Smooth muscle cell of trachea (primary cell): ENCODE measurements around the gene P4HB. TPM values are rescaled to one million over a fixed set of nuclear protein-coding genes. Genes with fewer than 3 reads are reported as not detected.

ENCODE experiments used
- total RNA-seq: library from RNA; depleted of rRNA; stranded (reverse); fragments of >200 nt; gene quantifications from 2 replicates; pipeline ENCODE4 v1.2.1, GENCODE V29; 2014

P4HB gene
- 1,342 and 1,881 TPM in 2 replicates for total RNA-seq

DNA sequence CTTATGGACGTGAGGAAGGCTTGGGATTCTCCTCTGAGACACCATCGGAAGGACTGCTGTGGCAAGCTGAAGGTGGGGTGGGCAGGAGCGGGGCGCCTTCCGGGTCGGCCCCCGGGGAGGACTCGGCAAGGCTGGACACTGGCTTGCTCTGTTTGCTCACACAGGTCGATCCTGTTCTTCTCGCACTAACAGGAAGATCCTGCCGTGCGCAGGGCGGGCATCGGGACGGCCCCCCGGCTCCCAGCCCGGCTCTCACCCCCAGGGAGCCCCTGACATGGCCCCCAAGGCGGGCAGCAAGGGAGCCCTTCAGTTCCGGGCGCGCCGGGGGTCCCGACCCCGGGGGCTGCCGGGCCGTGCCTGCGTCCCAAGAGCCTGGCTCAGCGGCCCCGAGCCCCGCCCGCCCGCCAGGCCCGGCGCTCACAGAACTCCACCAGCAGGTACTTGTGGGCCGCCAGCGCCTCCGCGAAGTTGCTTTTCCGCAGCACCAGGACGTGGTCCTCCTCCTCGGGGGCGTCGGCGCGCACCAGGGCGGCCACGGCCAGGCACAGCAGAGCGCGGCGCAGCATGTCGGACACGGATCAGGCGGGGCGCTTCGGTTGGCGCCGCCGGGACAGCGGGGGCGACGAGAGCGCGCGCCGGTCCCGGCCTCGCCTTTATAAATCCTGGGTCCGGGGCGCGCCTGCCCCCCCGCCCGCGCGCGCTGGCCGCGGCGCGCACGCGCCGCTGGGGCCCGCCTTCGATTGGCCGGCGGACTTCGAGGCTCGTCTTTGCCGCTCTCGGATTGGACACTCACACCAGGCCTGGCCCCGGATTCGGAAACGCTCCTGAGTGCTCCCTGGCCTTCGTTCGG lies at the start of gene P4HB:
Gene P4HB (minus strand): TSS at position 630 of the 850 bp plus-strand sequence. CDS start 64 bp downstream, at position 566.

DNA sequence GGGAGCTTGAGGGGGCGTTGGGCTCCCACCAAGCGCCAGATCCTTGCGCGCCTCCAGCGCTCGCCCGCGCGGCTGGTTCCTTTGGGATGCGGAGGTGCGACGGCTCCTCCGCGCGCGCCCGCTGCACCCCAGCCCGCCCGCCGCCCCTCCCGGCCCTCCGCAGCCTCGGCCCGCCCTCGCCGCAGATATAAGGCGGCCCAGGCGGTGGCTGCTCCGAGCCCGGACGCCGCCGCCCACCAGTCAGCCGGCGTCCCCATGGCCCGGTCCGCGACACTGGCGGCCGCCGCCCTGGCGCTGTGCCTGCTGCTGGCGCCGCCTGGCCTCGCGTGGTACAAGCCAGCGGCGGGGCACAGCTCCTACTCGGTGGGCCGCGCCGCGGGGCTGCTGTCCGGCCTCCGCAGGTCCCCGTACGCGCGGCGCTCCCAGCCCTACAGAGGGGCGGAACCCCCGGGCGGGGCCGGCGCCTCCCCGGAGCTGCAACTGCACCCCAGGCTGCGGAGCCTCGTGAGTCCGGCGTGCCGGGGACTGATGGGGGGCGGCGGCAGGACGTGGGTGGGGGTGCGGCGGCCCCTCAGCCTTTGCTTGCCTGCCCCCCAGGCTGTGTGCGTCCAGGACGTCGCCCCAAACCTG lies 41.8 kb upstream of the P4HB start, which contains the start of gene NPB:
Gene NPB (plus strand): TSS at position 216 of the 630 bp plus-strand sequence. CDS start 40 bp downstream, at position 256.

DNA sequence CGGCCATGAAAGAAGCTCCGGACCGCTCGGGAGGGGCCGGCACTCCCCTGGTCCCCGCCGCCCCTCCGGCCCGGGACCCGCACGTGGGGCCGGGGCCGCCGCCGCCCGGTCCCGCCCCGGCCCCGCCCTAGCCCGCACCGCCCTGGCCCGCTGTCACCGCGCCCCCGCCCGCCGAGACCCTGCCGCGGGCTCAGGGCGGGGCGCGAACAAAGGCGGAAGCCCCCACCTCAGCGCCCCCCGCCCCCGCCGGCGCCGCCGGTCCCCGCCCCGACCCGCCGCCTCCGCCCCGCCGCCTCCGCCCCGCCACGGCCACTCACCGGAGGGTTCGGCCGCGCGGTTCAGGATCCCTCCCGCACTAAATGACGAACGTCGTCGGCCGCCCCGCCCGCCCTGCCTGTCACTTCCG lies 10.6 kb upstream of the P4HB start, which contains the start of gene ARHGDIA:
Gene ARHGDIA (minus strand): TSS at position 357 of the 406 bp plus-strand sequence. CDS start 1,407 bp downstream, outside the sequence.

DNA sequence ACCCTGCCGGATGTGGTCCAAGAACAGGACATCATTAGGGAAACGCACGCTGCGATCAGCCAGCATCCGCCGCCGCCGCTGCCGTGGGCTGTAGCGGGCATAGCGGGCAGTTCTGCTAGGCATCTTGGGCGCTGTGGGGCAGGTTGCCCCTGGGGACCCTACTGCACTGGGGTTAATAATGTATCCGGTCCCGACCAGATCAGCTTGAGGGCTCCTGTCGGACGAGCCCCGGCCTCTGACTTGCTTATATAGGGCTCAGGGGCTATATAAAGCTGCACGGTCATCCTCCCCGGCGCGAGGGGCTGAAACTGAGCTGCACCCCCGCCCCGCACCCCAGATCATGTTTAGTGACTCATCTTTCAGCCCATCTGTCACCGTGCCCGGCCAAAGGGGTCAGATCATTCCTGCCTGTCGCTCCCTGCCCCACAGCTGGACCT lies 25.5 kb downstream of the P4HB start, which contains the start of gene PPP1R27:
Gene PPP1R27 (minus strand): TSS at position 220 of the 437 bp plus-strand sequence. CDS start 97 bp downstream, at position 123.

DNA sequence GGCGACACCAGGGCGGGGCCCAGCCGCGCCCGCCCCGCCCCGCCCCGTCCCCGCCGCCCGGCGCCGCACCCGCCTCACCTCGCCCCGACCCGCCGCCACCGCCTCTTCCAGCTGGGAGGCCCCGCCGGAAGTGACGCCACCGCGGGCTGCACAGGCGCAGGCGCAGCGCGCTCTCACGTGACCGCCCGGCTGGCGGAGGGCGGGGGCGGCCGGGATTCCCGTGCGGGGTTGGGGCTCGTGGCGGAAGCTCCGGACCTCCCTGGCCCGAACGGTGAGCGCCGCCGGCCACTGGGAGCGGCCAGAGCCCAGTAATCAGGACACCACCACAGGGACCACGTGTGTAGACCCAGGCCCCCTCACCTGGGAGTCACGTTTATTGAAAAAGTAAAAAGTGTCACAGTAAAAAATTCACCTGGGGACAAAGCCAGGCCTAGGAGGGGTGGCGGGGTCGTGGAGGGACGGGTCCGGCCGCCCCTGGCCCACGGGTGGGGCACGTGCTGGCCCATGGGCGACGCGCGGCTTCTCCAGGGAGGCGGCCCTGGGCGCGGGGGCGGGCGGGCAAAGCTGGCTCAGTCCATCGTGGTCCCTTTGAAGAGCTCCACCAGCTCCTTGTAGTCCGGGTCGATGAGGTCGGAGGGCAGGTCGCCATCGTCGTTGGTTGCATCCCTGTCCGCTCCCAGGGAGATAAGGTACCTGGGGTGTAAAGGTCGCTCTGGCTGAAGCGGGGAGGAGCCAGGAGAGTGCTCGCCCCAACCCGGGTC lies 27.0 kb downstream of the P4HB start, which contains the start of gene MCRIP1:
Gene MCRIP1 (minus strand): TSS at position 132 of the 761 bp plus-strand sequence. CDS start 8,785 bp downstream, outside the sequence.

DNA sequence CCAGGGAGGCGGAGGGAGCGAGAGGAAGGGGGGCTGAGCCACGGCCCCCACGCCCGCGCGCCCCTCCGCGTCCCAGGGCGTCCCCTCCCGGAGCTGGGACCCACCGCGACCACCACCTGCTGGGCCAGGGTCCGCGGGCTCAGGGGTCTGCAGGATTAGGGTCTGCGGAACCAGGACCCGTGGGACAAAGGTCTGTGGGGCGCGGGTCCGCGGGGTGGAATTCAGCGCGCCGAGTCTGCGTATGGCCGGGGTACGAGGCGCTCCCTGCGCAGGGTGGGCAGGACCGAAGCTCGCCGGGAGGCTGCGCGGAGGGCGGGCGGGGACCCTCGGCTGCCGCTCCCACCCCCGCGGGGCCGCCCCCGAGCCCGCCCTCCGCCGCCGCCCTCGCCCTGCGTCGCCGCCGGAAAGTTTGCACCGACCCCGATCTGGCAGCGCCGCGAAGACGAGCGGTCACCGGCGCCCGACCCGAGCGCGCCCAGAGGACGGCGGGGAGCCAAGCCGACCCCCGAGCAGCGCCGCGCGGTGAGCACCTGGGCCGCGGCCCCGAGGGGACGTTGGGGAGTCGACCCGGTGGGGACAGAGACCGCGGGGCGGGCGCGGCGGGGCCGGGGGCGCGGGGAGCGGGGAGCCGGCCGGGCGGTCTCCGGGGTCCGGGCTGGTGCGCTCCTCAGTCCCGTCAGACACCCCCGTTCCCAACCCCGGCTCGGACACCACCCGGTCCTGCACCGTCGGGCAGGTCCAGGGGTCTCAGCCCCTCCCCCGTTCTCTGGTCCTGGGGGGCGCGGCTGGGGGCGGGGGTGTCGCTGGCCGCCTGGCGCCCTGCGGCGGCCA lies 56.4 kb downstream of the P4HB start, which contains the start of gene GCGR:
Gene GCGR (plus strand): TSS at position 423 of the 831 bp plus-strand sequence. CDS start 4,869 bp downstream, outside the sequence.

Other genes with a start within 250 kb of the P4HB start
- 58.0 and 77.1 TPM in 2 replicates for gene NPLOC4, start 223.4 kb downstream of the P4HB start, total RNA-seq
- 2.5 and 2.6 TPM in 2 replicates for gene TSPAN10, start 223.3 kb downstream of the P4HB start, total RNA-seq
- gene PDE6G, start 204.0 kb downstream of the P4HB start, total RNA-seq: 0.17 TPM in 1 of 2 replicates, not detected in the other
- gene OXLD1, start 193.9 kb downstream of the P4HB start, total RNA-seq: 35.5 and 37.7 TPM in 2 replicates
- gene CCDC137, start 193.8 kb downstream of the P4HB start, total RNA-seq: 8.3 and 9.5 TPM in 2 replicates
- 21.0 and 33.6 TPM in 2 replicates for gene ARL16, start 176.7 kb downstream of the P4HB start, total RNA-seq
- gene HGS, start 176.5 kb downstream of the P4HB start, total RNA-seq: 94.4 and 131 TPM in 2 replicates
- gene MRPL12, start 157.2 kb downstream of the P4HB start, total RNA-seq: 6.8 and 12.4 TPM in 2 replicates
- 6.6 and 19.3 TPM in 2 replicates for gene SLC25A10, start 148.3 kb downstream of the P4HB start, total RNA-seq
- not detected in 2 replicates for gene GCGR, start 56.4 kb downstream of the P4HB start, total RNA-seq
- 80.3 and 126 TPM in 2 replicates for gene MCRIP1, start 27.2 kb downstream of the P4HB start, total RNA-seq
- 0.17 TPM in 1 of 2 replicates, not detected in the other for gene PPP1R27, start 25.5 kb downstream of the P4HB start, total RNA-seq
- gene ARHGDIA, start 10.8 kb upstream of the P4HB start, total RNA-seq: 187 and 318 TPM in 2 replicates
- 102 and 168 TPM in 2 replicates for gene ALYREF, start 31.1 kb upstream of the P4HB start, total RNA-seq
- gene ANAPC11, start 31.2 kb upstream of the P4HB start, total RNA-seq: 138 and 243 TPM in 2 replicates
- gene NPB, start 41.7 kb upstream of the P4HB start, total RNA-seq: 0.87 and 2.5 TPM in 2 replicates
- gene PCYT2, start 50.9 kb upstream of the P4HB start, total RNA-seq: 63.5 and 63.7 TPM in 2 replicates
- 26.8 and 27.1 TPM in 2 replicates for gene SIRT7, start 57.6 kb upstream of the P4HB start, total RNA-seq
- 16.1 and 25.3 TPM in 2 replicates for gene MAFG, start 67.2 kb upstream of the P4HB start, total RNA-seq
- gene PYCR1, start 76.8 kb upstream of the P4HB start, total RNA-seq: 65.9 and 124 TPM in 2 replicates
- not detected in 2 replicates for gene MYADML2, start 86.7 kb upstream of the P4HB start, total RNA-seq
- gene NOTUM, start 100.7 kb upstream of the P4HB start, total RNA-seq: 0.99 TPM in 1 of 2 replicates, not detected in the other
- 29.4 and 30.8 TPM in 2 replicates for gene ASPSCR1, start 117.1 kb upstream of the P4HB start, total RNA-seq
- 13.4 and 47.6 TPM in 2 replicates for gene CENPX, start 162.3 kb upstream of the P4HB start, total RNA-seq
- 16.2 and 17.0 TPM in 2 replicates for gene LRRC45, start 162.8 kb upstream of the P4HB start, total RNA-seq
- 7.6 and 12.6 TPM in 2 replicates for gene RAC3, start 171.1 kb upstream of the P4HB start, total RNA-seq
- 52.3 and 70.0 TPM in 2 replicates for gene DCXR, start 177.2 kb upstream of the P4HB start, total RNA-seq
- gene RFNG, start 191.3 kb upstream of the P4HB start, total RNA-seq: 36.8 and 69.6 TPM in 2 replicates
- gene GPS1, start 191.4 kb upstream of the P4HB start, total RNA-seq: 101 and 117 TPM in 2 replicates
- 46.8 and 52.1 TPM in 2 replicates for gene DUS1L, start 205.3 kb upstream of the P4HB start, total RNA-seq
- gene FASN, start 237.7 kb upstream of the P4HB start, total RNA-seq: 153 and 279 TPM in 2 replicates